PFSK-1 (cell line): ENCODE data around the gene TBXA2R.

ENCODE experiments used
- FOXP2 ChIP-seq: optimal IDR thresholded peaks from 2 replicates; pipeline ENCODE3; 2011; ENCODE audit warnings: borderline replicate concordance, control low read depth, inconsistent platforms; ENCODE audit not compliant: insufficient read depth; ENCODE audit errors: extremely low read length, extremely low read depth
- POLR2AphosphoS5 ChIP-seq: IDR thresholded peaks from 2 replicates; pipeline ENCODE4 v1.6.1; 2012; ENCODE audit warnings: low read depth, mild to moderate bottlenecking, control low read depth, low read length, moderate library complexity
- SIN3A ChIP-seq: IDR thresholded peaks from 2 replicates; pipeline ENCODE4 v1.6.1; 2012; ENCODE audit warnings: mild to moderate bottlenecking, low read length, moderate library complexity, borderline replicate concordance; ENCODE audit not compliant: insufficient read depth
- TAF1 ChIP-seq: IDR thresholded peaks from 2 replicates; pipeline ENCODE4 v1.6.1; 2012; ENCODE audit warnings: low read length, control low read depth, borderline replicate concordance; ENCODE audit not compliant: insufficient read depth
- TF ChIP-seq, protein P1 (sequence below), 2 experiments: IDR thresholded peaks; 2 replicates each; pipeline versions ENCODE4 v1.6.1 to v1.8.0; 2011 to 2012; ENCODE audit warnings: low read depth in 2 of 2, low read length in 2 of 2, control low read depth in 1 of 2, inconsistent platforms in 1 of 2, mild to moderate bottlenecking in 1 of 2, moderate library complexity in 1 of 2; ENCODE audit not compliant: insufficient read depth in 1 of 2

The TBXA2R gene

GRCh38 chr19:3620145-3620816, 13.6 kb upstream of the TBXA2R start:
- no peak for TF ChIP-seq TAF1
- TF ChIP-seq FOXP2, result no peak
- no peak for TF ChIP-seq SIN3A
- TF ChIP-seq POLR2AphosphoS5, result no peak
- TF ChIP-seq, protein P1, sequence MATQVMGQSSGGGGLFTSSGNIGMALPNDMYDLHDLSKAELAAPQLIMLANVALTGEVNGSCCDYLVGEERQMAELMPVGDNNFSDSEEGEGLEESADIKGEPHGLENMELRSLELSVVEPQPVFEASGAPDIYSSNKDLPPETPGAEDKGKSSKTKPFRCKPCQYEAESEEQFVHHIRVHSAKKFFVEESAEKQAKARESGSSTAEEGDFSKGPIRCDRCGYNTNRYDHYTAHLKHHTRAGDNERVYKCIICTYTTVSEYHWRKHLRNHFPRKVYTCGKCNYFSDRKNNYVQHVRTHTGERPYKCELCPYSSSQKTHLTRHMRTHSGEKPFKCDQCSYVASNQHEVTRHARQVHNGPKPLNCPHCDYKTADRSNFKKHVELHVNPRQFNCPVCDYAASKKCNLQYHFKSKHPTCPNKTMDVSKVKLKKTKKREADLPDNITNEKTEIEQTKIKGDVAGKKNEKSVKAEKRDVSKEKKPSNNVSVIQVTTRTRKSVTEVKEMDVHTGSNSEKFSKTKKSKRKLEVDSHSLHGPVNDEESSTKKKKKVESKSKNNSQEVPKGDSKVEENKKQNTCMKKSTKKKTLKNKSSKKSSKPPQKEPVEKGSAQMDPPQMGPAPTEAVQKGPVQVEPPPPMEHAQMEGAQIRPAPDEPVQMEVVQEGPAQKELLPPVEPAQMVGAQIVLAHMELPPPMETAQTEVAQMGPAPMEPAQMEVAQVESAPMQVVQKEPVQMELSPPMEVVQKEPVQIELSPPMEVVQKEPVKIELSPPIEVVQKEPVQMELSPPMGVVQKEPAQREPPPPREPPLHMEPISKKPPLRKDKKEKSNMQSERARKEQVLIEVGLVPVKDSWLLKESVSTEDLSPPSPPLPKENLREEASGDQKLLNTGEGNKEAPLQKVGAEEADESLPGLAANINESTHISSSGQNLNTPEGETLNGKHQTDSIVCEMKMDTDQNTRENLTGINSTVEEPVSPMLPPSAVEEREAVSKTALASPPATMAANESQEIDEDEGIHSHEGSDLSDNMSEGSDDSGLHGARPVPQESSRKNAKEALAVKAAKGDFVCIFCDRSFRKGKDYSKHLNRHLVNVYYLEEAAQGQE (IDR thresholded peaks at IDR 0.05; ENCODE audit: insufficient read depth in 1 of 2, low read depth in 2 of 2, low read length in 2 of 2), result no peak

DNA sequence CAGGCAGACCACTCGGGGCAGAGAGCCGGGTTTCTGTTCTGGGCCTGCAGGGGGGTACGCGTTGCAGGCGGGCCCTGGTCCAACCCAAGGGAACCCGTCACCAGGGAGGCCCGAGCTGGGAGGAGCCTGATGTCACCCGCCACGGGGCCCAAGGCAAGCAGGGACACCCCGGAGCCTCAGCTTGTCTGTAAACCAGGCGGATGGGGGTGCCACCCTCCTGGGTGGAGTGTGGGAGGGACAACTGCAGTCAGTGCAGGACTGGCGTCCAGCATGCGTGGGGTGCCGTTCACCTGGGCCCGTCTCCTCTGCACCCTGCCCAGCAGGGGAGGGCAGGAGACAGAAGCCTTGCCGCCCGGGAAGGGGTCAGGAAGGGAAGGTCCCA, 12.9 kb upstream of the TBXA2R start:
- TF ChIP-seq, protein P1 (IDR thresholded peaks at IDR 0.05; ENCODE audit: insufficient read depth in 1 of 2, low read depth in 2 of 2, low read length in 2 of 2), result no peak
- TF ChIP-seq FOXP2, result no peak
- TF ChIP-seq POLR2AphosphoS5, result no peak
- TF ChIP-seq SIN3A, result no peak

GRCh38 chr19:3618811-3619630, 12.3 kb upstream of the TBXA2R start:
- TF ChIP-seq SIN3A (no peak), FOXP2 (no peak), TAF1 (no peak), POLR2AphosphoS5 (no peak)
- TF ChIP-seq, protein P1 (IDR thresholded peaks at IDR 0.05; ENCODE audit: insufficient read depth in 1 of 2, low read depth in 2 of 2, low read length in 2 of 2), result no peak

DNA sequence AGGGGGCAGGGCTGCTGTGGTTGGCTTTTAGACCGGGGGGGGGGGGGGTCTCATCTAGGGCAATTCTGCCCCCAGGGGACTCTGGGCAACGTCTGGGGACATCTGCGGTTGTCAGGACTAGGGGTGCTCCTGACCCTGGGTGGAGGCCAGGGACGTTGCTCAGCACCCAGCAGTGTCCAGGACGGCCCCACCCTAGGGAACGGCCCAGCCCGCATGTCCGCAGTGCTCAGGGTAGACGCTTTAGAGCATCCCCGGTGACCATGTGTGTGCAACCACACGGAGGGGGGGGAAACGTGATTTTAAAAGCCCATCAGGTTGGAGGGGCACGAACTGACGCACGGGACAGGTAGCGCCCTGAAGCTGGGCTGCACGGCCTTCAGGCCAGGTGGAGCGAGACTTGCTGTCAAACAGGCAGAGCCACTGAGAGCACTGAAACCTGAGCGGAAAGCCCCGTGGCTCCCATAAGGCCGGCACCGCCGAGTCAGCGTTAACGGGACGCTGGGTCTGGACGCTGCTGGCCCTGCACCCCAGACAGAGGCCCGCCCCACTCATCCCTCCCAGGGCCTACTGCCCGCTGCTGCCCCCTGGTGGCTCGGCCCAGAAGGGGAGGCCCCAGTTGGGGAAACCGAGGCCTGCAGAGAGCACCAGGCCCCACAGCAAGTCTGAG, 11.6 kb upstream of the TBXA2R start:
- TF ChIP-seq SIN3A (no peak), POLR2AphosphoS5 (no peak), FOXP2 (peak; percentile 70)
- TF ChIP-seq, protein P1 (IDR thresholded peaks at IDR 0.05; ENCODE audit: insufficient read depth in 1 of 2, low read depth in 2 of 2, low read length in 2 of 2), result no peak
